GM23338 (cell line): ENCODE results near the gene SDR42E2.

ENCODE experiments used
- JUNB ChIP-seq: IDR thresholded peaks from one replicate; pipeline ENCODE4 v1.6.1; 2016; ENCODE audit warnings: antibody characterized with exemption; ENCODE audit not compliant: unreplicated experiment
- TF ChIP-seq, protein P1 (sequence below), 2 experiments: fragments of 200-600 bp in 1 of 2; sonication (generic) in 1 of 2; conservative IDR thresholded peaks; 2 replicates each; pipeline versions ENCODE4 v1.5.1 to v1.6.1; 2016 to 2017; ENCODE audit warnings: antibody characterized with exemption in 2 of 2, low read depth in 2 of 2, mild to moderate bottlenecking in 2 of 2, moderate library complexity in 1 of 2

DNA sequence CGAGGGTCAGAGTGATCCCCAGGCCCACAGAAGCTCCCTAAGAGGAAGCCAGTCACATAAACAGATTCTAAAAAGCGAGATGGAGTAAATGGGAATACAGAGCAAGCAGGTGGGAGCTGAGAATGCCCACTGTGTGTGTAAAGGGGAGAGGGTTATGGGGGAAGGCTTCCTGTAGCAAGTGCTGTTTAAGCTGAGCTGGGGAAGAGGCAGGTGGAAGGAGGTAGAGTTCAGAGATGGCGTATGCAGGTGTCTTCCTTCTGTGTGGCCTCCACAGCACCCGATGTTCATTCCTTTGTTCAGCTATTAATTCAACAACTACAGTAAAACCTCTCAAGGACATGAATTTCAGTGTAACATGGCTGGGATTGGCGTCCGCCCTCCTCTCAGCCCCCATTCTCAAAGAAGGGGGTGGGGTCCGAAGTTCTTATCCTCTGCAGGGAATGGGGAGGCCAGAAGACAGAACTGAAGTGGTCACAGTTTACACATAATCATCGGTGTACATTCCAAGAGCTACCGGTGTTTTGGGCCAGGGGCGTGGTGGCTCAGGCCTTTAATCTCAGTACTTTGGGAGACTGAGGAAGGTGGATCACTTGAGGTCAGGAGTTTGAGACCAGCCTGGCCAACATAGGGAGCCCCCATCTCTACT, 45.5 kb downstream of the SDR42E2 start:
- TF ChIP-seq, protein P1, sequence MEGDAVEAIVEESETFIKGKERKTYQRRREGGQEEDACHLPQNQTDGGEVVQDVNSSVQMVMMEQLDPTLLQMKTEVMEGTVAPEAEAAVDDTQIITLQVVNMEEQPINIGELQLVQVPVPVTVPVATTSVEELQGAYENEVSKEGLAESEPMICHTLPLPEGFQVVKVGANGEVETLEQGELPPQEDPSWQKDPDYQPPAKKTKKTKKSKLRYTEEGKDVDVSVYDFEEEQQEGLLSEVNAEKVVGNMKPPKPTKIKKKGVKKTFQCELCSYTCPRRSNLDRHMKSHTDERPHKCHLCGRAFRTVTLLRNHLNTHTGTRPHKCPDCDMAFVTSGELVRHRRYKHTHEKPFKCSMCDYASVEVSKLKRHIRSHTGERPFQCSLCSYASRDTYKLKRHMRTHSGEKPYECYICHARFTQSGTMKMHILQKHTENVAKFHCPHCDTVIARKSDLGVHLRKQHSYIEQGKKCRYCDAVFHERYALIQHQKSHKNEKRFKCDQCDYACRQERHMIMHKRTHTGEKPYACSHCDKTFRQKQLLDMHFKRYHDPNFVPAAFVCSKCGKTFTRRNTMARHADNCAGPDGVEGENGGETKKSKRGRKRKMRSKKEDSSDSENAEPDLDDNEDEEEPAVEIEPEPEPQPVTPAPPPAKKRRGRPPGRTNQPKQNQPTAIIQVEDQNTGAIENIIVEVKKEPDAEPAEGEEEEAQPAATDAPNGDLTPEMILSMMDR (conservative IDR thresholded peaks at IDR 0.05; ENCODE audit: low read depth in 2 of 2), result no peak
- TF ChIP-seq JUNB, result no peak
